GM20000 (cell line): ENCODE data around the gene RAP1GAP.
"Not testable (repeated sequence)": the region's sequence is repeated elsewhere in the genome, so short reads cannot be mapped to it uniquely, and the experiment has no call there.

Source experiments
- DNase-seq: peaks from one replicate; pipeline ENCODE4 v3.0.0; 2012; ENCODE audit warnings: low spot score
- TF ChIP-seq, protein P1 (sequence below): IDR thresholded peaks from 2 replicates; pipeline ENCODE4 v1.5.1; 2012; ENCODE audit warnings: mild to moderate bottlenecking, control low read depth; ENCODE audit errors: extremely low read depth, missing control alignments

RAP1GAP gene

DNA sequence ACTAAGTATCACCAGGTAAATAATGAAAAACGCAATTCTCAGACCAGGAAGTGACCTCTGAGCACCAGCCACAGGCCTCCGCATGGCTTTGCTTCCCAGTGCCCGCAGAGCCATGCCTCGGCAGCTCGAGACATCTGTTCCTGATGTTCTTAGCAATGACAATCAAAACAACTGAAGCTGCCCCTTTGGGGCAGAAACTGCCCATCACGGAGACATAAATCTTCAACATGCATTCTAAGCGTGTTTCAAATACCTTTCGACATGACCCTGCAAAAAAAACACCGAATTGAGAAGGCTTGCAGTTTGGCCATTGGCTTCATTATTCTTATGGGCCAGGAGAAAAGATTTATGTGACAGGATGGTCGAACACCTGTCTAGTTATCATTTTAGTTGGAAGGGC is 5.8 kb upstream of the RAP1GAP start:
- TF ChIP-seq, protein P1, sequence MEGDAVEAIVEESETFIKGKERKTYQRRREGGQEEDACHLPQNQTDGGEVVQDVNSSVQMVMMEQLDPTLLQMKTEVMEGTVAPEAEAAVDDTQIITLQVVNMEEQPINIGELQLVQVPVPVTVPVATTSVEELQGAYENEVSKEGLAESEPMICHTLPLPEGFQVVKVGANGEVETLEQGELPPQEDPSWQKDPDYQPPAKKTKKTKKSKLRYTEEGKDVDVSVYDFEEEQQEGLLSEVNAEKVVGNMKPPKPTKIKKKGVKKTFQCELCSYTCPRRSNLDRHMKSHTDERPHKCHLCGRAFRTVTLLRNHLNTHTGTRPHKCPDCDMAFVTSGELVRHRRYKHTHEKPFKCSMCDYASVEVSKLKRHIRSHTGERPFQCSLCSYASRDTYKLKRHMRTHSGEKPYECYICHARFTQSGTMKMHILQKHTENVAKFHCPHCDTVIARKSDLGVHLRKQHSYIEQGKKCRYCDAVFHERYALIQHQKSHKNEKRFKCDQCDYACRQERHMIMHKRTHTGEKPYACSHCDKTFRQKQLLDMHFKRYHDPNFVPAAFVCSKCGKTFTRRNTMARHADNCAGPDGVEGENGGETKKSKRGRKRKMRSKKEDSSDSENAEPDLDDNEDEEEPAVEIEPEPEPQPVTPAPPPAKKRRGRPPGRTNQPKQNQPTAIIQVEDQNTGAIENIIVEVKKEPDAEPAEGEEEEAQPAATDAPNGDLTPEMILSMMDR: no peak
- DNase-seq: no peak

DNA sequence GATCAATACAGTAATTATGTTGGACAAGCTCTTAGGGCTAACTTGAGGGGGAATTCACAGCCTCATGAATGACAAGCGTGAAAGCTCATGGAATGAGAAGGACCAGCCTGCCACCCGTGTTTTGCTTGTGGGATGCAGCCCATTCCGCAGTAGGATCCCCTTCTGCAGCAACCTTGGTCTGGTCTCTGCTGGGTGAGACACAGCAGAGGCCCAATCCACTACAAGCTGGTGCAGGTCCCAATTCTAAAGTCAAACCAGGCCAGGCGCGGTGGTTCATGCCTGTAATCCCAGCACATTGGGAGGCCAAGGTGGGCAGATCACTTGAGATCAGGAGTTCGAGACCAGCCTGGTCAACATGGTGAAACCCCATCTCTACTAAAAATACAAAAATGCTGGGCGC is 4.7 kb upstream of the RAP1GAP start:
- not testable (repeated sequence) for DNase-seq

DNA sequence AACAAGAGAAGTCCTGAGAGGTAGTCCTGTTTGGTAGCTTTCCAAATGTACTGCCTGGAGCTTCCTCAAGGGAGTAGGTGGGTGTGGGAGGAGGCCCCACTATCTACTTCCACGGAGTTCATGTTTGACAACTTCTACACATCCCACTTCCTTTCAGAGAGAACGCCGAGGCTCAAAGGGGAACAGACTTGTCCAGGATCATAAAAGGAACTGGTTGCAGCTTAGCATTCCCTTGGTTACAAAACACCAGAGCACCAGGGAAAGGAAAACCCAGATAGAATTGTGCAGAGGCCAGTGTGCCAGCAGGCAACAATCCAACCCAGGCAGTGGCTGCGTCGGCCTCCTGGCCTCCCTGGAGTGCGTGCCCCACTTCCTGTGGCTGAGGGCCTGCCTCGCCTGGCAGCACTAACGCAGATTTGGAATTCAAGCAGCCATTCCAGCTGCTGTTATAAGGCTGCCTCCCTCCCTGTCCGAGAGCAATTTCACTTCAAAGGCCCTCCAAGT is 4.2 kb upstream of the RAP1GAP start:
- DNase-seq: no peak
- TF ChIP-seq, protein P1: no peak

DNA sequence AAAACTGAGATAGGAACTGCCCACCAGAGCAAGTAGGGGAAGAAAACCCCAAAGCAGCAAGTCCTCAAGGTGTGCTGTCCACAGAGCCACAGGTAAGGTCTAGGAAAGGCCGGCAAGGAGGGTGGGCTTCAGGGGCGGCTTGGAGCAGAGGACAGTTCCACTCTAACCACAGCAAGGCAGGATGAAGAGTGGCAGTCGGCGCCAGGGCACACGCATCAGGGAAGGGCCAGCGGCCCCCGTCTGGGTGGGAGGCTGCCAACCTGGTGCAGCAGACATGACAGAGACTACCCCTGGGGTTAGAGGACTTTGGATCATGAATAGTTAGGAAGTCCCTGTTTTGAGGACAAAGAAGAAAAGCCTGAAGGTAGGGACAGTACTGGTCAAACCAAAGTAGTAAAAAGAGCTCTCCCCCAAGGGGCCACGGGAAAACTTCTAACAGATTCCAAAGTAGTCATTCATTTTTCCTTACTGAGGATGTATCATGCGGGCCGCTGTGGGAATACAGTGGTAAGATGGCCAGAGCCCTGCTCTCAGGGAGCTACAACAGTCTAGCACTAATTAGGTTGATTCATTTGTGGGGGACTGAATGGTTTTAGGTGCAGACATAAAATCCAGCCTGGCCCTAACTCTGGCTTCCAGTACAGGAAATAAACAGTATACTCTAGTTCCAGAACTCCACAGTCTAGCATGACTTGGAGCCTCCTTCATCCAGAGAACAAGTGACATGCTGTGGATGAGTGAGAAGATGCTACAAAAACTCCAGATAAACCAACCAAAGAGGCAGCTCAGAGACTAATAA is 3.5 kb upstream of the RAP1GAP start:
- TF ChIP-seq, protein P1: no peak
- DNase-seq: no peak

DNA sequence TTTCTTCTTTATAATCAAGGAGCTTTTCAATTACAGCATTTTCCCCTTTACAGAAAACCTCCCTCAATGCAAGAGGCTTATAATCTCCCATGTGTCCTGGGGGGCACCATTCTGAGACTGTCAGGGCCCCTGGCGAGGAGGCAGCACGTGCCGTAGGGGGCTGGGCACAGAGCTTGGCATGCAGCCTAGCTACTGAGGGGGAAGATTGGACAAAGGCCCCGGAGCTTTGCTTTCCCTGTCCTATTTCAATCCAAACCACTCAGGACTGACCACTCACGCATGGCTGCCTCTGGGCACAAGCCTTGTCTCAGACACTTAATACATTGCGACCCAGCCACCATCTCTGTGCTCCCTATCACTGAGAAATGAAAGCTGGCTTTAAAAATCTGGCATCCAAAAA is 2.8 kb upstream of the RAP1GAP start:
- TF ChIP-seq, protein P1: no peak
- no peak for DNase-seq

DNA sequence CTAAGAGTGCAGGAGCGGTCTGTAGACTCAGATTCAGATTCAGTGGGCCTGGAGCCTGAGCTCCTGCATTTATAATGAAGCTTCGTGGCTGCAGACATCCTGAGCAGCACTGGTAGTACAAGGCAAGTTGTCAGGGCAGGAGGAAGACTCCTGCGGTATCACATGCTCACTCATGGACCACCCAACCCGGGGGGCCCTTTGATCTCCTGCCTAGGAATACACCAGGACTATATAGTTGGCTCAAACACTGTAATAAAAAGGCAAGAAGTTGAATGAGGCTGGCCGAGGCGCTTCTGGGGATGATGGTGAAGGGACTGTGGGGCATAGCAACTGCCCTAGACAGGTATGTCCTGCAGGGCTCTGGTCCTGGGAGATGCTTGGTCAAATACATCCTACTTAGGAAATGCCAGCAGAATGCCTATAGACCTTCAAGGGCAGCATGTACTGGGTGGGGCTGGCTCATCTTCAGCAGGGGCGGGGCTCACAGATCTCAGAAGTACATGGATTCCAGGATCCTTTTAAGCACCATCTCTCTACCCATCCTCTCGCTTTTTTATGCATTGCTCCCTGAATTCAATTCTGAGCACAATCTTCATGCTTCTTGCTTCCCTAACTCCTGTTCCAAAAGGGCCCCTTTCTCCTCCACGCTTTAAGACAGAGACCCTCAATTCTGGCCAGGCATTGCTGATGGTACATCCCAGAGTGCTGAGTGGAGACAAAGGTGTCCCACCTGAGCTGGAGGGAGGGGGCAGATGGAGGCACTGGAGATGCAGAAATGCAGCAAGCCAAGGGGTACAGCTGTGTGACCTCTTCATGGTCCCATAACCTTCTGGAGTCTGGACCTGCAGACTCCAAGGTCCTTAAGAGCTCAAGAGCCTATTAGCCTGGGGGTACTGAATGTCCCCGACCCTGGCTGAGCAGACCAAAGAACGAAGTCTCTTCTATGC is 2.1 kb upstream of the RAP1GAP start:
- peak; percentile 17 for DNase-seq
- TF ChIP-seq, protein P1: no peak

DNA sequence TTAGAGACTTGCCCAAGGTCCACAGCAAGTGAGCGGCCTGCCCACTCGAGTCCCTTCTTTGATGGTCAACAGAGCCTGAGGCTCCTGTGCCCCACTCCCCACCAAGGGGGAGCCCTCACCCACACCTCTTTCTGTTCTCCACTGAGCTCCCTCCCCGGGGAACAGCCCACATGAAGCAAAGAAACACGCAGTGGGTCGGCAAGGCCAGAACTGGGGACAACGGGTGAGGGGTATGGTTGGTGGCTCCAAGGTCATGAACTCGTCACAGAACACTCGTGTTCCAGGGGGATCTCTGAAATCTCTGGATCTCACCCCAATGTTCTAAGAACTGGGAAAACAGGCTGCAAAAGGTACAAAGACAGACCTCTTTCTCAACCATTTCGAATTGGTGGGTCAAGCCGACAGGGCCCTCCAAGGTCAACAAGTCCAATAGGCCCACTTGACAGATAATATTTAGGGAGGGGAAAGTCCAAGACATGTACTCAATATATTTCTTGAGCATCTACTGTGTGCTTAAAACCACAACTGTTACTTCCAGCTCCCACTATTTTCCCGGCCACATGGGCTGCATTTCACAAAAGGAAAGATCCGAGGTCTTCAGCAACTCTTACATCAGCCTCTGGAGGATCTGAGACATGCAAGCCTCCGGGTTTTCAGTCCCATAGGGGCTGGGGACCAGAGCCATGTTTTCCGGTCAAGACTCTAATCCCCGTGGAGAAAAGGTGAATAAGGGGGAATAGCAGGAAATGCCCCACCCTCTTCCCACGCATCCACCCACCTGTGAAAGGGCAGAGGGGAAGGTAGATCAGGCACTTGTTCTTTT is 1.1 kb upstream of the RAP1GAP start:
- TF ChIP-seq, protein P1: no peak
- peak; percentile 24 for DNase-seq
